Left lung (tissue), 10 donors: ENCODE results near the gene PODXL. TPM values are rescaled to one million over a fixed set of nuclear protein-coding genes. Genes with fewer than 3 reads are reported as not detected.
"Not testable (repeated sequence)": the region's sequence is repeated elsewhere in the genome, so short reads cannot be mapped to it uniquely, and the experiment has no call there.

ENCODE experiments used
- ATAC-seq: fragments of 200-7000 bp; cut with Tn5 transposase; one replicate; pipeline ENCODE4 v1.9.1; 2020; ENCODE audit warnings: moderate library complexity
- DNase-seq, 4 donors: peaks; one replicate each; pipeline ENCODE4 v3.0.0-alpha.2; 2013 to 2020
- H3K27ac ChIP-seq, 2 donors: fragments of 200-600 bp; sonication (generic) in 1 of 2; one replicate each; pipeline versions ENCODE4 v1.5.0 to v1.8.0; 2020 to 2021
- H3K27me3 ChIP-seq, 2 donors: fragments of 200-600 bp; sonication (generic) in 1 of 2; one replicate each; pipeline versions ENCODE4 v1.5.0 to v1.8.0; 2020 to 2021
- H3K36me3 ChIP-seq, 2 donors: fragments of 200-600 bp; sonication (generic) in 1 of 2; one replicate each; pipeline versions ENCODE4 v1.5.0 to v1.8.0; 2020 to 2021
- H3K4me1 ChIP-seq, 2 donors: fragments of 200-600 bp; one replicate each; pipeline ENCODE4 v1.8.0; 2021
- H3K4me3 ChIP-seq, 2 donors: fragments of 200-600 bp; sonication (generic) in 1 of 2; one replicate each; pipeline versions ENCODE4 v1.5.0 to v1.8.0; 2020 to 2021; ENCODE audit warnings: mild to moderate bottlenecking in 1 of 2
- H3K9me3 ChIP-seq, 2 donors: fragments of 200-600 bp; sonication (generic) in 1 of 2; one replicate each; pipeline versions ENCODE4 v1.5.0 to v1.8.0; 2020 to 2021
- CTCF ChIP-seq, 2 donors: fragments of 200-600 bp; sonication (generic) in 1 of 2; IDR thresholded peaks; one replicate each; pipeline versions ENCODE4 v1.5.0 to v1.8.0; 2021; ENCODE audit warnings: antibody characterized with exemption in 2 of 2
- intact Hi-C, 2 donors: fragments of 100-400 bp; cut with DNase I; formaldehyde crosslinking; loops; one replicate each; pipeline versions ENCODE4 v1.11.2 to v1.14.2; 2022
- polyA plus RNA-seq, 6 donors: library from polyadenylated mRNA; unstranded; fragments of 120-200 nt; gene quantifications; one replicate each; pipeline ENCODE4 v1.2.1, GENCODE V29; 2013; ENCODE audit not compliant: insufficient read length in 6 of 6
- total RNA-seq, 2 donors: library from RNA; stranded (reverse); fragmentation: NEBNext Ultra II Directional; extraction: Animal tissue kit (Norgen Biotek cat#: 25700); gene quantifications; one replicate each; pipeline ENCODE4 v1.2.1, GENCODE V29; 2021
- donor health status: DM: no; HTN: yes; CAD: no.
- donor health status: DM: no; HTN: no; CAD: no.

Gene PODXL
- total and polyA plus RNA-seq, 8 donors = 52.3 to 124 (median 63.0) TPM

GRCh38 chr7:131508754-131509486 is 47.5 kb downstream of the PODXL start:
- peaks cover 5 to 17% of the 10 kb centered on the region in 2 donors for H3K4me1 ChIP-seq
- H3K4me3 ChIP-seq = no peak overlapping the region
- intact Hi-C loops = loop anchor here in 1 of 2 donors (2.0 kb wide), 1 partner anchor 144 kb away; no protein-coding TSS in a partner anchor
- H3K27me3 ChIP-seq = no peaks in the 10 kb centered on the region
- no peaks in the 10 kb centered on the region for H3K9me3 ChIP-seq
- TF ChIP-seq CTCF (IDR thresholded peaks at IDR 0.05) = no peak
- H3K36me3 ChIP-seq = peaks cover 0 to 25% of the 10 kb centered on the region in 2 donors
- H3K27ac ChIP-seq = no peak overlapping the region
- DNase-seq = no peak
- no peak for ATAC-seq

- no peaks in the 10 kb centered on the region for H3K27me3 ChIP-seq
- H3K4me1 ChIP-seq = peaks cover 10 to 15% of the 10 kb centered on the region in 2 donors
- intact Hi-C loops = loop anchor here in 1 of 2 donors (2.0 kb wide), 1 partner anchor 145 kb away; no protein-coding TSS in a partner anchor
- H3K27ac ChIP-seq = no peak overlapping the region
- peak; percentile 75 to 85 for TF ChIP-seq CTCF (IDR thresholded peaks at IDR 0.05)
- DNase-seq (peak; percentile 58 to 94 (median 80)), ATAC-seq (peak; percentile 92)
- peaks cover 0 to 28% of the 10 kb centered on the region in 2 donors for H3K36me3 ChIP-seq
- H3K9me3 ChIP-seq = no peaks in the 10 kb centered on the region
- no peak overlapping the region for H3K4me3 ChIP-seq
Observed at GRCh38 chr7:131507592-131508331, 48.7 kb downstream of the PODXL start.

- ATAC-seq (no peak), DNase-seq (no peak)
- Histone ChIP-seq H3K27ac (no peak overlapping the region), H3K4me1 (peaks cover 13 to 22% of the 10 kb centered on the region in 2 donors), H3K36me3 (peaks cover 0 to 28% of the 10 kb centered on the region in 2 donors), H3K4me3 (no peak overlapping the region), H3K9me3 (no peaks in the 10 kb centered on the region), H3K27me3 (no peaks in the 10 kb centered on the region)
- TF ChIP-seq CTCF (IDR thresholded peaks at IDR 0.05) = no peak
- intact Hi-C loops = no loop called here
Observed at GRCh38 chr7:131506597-131506996, 49.8 kb downstream of the PODXL start.

- Histone ChIP-seq H3K4me1 (peaks cover 13 to 22% of the 10 kb centered on the region in 2 donors), H3K4me3 (no peak overlapping the region), H3K27me3 (no peaks in the 10 kb centered on the region), H3K9me3 (no peaks in the 10 kb centered on the region), H3K36me3 (peaks cover 0 to 24% of the 10 kb centered on the region in 2 donors), H3K27ac (no peak overlapping the region)
- DNase-seq (no peak), ATAC-seq (no peak)
- intact Hi-C loops = no loop called here
- TF ChIP-seq CTCF (IDR thresholded peaks at IDR 0.05) = no peak
Observed at GRCh38 chr7:131505636-131506557, 50.5 kb downstream of the PODXL start.

- ATAC-seq, H3K27ac ChIP-seq, H3K9me3 ChIP-seq, DNase-seq, H3K27me3 ChIP-seq, H3K4me3 ChIP-seq, intact Hi-C loops: not testable (repeated sequence)
- H3K36me3 ChIP-seq = peaks cover 0 to 25% of the 10 kb centered on the region in 2 donors
- peaks cover 13 to 22% of the 10 kb centered on the region in 2 donors for H3K4me1 ChIP-seq
Observed at GRCh38 chr7:131505037-131505620, 51.3 kb downstream of the PODXL start.
